Retinal pigment epithelial cell (primary cell): ENCODE measurements around the gene RAVER2.
"Not testable (repeated sequence)": the region's sequence is repeated elsewhere in the genome, so short reads cannot be mapped to it uniquely, and the experiment has no call there.

Experiments
- DNase-seq: peaks from one replicate; pipeline ENCODE4 v3.0.0-alpha.2; 2010; ENCODE audit warnings: low read depth
- H3K4me3 ChIP-seq: 2 replicates; pipeline ENCODE4 v1.5.1; 2011; ENCODE audit warnings: mild to moderate bottlenecking, low read length, control low read depth, moderate library complexity
- TF ChIP-seq, protein P1 (sequence below): conservative IDR thresholded peaks from 2 replicates; pipeline ENCODE4 v1.5.1; 2011; ENCODE audit warnings: low read depth, low read length, control low read depth, inconsistent platforms

Gene RAVER2

DNA sequence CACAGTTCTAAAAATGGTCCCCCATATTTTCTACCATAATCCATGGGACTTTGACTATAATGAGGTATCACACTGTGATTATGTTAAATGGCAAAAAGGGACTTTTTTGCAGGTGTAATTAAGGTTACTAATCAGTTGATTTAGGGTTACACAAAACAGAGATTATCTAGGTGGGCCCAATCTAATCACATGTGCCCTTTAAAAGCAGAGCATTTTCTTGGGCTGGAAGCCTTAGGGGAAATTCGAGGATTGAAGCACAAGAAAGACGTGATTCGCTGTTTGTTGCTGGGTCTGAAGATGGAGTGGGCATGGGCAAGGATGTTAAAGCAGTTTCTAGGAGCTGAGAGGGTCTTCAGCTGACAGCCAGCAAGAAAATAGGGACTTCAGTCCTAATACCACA is 13.4 kb downstream of the RAVER2 start:
- H3K4me3 ChIP-seq: no peak overlapping the region
- no peak for DNase-seq
- TF ChIP-seq, protein P1, sequence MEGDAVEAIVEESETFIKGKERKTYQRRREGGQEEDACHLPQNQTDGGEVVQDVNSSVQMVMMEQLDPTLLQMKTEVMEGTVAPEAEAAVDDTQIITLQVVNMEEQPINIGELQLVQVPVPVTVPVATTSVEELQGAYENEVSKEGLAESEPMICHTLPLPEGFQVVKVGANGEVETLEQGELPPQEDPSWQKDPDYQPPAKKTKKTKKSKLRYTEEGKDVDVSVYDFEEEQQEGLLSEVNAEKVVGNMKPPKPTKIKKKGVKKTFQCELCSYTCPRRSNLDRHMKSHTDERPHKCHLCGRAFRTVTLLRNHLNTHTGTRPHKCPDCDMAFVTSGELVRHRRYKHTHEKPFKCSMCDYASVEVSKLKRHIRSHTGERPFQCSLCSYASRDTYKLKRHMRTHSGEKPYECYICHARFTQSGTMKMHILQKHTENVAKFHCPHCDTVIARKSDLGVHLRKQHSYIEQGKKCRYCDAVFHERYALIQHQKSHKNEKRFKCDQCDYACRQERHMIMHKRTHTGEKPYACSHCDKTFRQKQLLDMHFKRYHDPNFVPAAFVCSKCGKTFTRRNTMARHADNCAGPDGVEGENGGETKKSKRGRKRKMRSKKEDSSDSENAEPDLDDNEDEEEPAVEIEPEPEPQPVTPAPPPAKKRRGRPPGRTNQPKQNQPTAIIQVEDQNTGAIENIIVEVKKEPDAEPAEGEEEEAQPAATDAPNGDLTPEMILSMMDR: no peak

DNA sequence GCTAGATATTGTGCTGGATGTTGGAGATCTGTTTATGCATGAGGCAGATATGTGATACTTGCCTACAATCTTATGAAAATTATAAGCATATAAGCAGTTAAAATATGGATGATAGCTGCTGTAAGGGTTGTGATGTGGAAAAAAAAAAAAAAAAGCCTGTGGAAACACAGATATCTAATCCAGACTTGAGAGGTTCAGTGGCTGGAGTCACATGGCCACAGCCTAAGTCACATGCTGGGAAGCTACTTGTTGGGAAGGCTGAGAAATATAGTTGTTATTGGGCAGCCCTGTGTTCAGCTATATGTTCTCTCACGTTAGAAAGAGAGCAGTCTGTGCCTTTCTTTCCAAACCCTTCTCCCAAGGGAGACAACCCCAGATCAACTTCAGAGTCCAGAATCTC is 15.1 kb downstream of the RAVER2 start:
- no peak for DNase-seq
- TF ChIP-seq, protein P1: no peak
- no peak overlapping the region for H3K4me3 ChIP-seq

DNA sequence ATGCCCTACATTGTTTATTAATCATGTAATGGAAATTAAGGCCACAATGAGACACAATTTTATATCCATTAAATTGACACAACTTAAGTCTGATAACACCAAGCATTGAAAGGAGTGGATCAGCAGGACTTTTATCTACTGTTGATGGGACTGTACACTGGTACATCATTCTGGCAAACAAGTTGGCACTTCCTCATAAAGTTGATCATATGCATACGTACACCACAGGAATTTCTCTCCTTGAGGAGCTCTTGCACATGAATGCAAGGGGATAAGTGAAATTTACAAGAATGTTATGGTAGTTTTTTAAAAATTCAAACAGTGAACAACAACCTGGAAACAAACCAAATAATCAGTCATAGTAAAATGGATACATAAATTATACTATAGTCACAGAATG is 20.1 kb downstream of the RAVER2 start:
- H3K4me3 ChIP-seq: no peak overlapping the region
- no peak for DNase-seq
- TF ChIP-seq, protein P1: no peak

DNA sequence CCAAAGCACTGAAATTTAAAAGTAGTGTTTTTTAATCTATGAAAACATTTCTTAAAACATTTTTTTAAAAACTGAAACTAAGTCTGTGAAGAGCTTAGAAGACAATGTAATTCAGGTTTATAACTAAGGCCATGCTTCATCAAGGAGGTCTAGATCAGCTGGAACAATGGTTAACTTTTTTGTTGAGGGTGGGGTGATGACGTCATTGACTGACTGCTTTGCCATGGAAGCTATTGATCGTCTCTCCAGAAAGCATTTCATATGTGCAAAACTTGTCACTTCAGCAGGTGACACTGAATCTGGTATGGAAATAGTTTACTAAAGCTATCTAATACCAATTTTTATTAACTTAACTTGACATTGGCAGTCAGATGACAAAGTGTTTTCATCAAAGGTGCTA is 21.0 kb downstream of the RAVER2 start:
- TF ChIP-seq, protein P1: no peak
- no peak for DNase-seq
- H3K4me3 ChIP-seq: no peak overlapping the region

DNA sequence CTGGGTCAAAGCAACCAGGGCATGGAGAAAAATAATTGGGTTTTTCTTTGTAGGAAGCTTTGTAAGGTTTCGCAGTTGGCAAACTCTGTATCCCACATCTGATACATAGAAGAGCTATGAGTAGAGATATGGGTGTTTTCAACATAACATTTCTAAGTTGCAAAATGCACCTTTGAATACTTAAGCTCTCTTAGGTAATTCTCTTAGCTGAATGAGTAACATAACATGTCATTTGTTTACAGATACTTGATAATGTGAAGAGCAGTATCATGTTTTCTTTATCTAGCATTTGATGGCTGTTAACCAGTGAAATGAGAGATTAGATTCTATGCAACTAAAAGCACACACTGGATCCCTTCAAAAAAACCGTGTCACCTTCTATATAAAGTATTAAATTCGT is 21.6 kb downstream of the RAVER2 start:
- no peak overlapping the region for H3K4me3 ChIP-seq
- TF ChIP-seq, protein P1: no peak
- no peak for DNase-seq

DNA sequence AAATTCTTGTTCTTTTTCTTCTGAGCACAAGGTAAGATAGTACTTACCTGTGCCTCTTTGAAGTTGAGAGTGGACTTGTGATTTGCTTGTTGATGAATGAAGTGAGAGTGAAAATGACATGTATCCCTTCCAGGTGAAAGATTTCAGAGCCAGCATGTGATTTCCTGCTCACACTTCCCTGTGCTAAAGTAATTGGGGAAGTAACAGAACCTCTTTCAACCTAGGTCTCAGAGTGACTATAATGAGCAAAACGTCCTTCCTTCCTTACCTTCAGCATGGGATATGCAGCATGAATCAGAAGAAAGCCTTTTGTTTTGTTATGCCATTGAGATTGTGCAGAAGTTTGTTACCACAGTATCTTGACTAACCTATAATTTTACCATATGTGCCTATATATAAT is 24.6 kb downstream of the RAVER2 start:
- DNase-seq: no peak
- H3K4me3 ChIP-seq: no peak overlapping the region

DNA sequence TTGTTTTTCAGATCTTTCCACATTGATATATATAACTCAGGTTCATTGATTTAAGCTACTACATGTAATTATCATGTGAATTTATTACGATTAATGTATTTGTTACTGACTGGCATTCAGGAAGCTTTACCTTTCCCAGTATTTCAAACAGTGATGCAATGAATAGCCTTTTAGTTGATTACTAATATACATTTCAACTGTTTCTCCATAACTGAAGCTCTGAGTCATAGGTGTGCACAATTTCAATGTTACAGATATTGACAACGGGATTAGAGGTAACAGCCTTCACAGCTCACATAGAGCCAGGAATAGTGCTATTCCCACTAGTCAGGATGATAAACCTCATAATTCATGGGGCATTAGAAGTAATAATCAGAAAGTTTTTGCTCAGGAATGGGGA is 25.1 kb downstream of the RAVER2 start:
- DNase-seq: no peak
- TF ChIP-seq, protein P1: no peak
- no peak overlapping the region for H3K4me3 ChIP-seq

More for the DNA sequence above, 24.6 kb downstream of the RAVER2 start:
- TF ChIP-seq, protein P1: no peak

DNA sequence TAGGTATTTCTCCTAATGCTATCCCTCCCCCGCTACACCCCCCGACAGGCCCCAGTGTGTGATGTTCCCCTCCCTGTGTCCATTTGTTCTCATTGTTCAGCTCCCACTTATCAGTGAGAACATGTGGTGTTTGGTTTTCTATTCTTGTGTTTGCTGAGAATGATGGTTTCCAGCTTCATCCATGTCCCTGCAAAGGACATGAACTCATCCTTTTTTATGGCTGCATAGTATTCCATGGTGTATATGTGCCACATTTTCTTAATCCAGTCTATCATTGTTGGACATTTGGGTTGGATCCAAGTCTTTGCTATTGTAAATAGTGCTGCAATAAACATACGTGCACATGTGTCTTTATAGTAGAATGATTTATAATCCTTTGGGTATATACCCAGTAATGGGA is 28.4 kb downstream of the RAVER2 start:
- H3K4me3 ChIP-seq, DNase-seq: not testable (repeated sequence)
